K562 (cell line): ENCODE results near the gene SH3BGRL3. TPM values are rescaled to one million over a fixed set of nuclear protein-coding genes. Genes with fewer than 3 reads are reported as not detected.

ENCODE experiments used
- ATAC-seq: fragments of 200-7000 bp; cut with Tn5 transposase; 3 replicates; pipeline ENCODE4 v1.9.1; 2020; ENCODE audit warnings: moderate library complexity
- BruUV-seq: library from RNA; stranded (reverse); fragments of 400-500 nt; replicated peaks from 2 replicates; lab custom pipeline; 2021; lab: Mats Ljungman, UMichigan
- CTCF ChIA-PET: fragments of 300-600 bp; formaldehyde crosslinking; extraction: SDS; loops from one replicate; lab custom pipeline; 2021; ENCODE audit warnings: low intra/inter-chr PET ratio; lab: Yijun Ruan, JAX
- POLR2A ChIA-PET: fragments of 300-600, 350-650 bp; sonication (Branson Sonifier 250); formaldehyde crosslinking; extraction: SDS; loops from one replicate; lab custom pipeline; 2021; ENCODE audit warnings: antibody characterized with exemption, inconsistent platforms; lab: Yijun Ruan, JAX
- DNase-seq, 4 experiments: peaks; one replicate each; pipeline versions ENCODE4 v3.0.0 to v3.0.0-alpha.2; 2011 to 2018; ENCODE audit warnings: low spot score in 3 of 4, mixed read lengths in 3 of 4; ENCODE audit errors: extremely low read depth in 1 of 4
- FAIRE-seq: peaks from 2 replicates; lab custom pipeline; 2011; peaks lifted over from hg19 to GRCh38; lab: Jason Lieb, UNC
- H2AFZ ChIP-seq: 2 replicates; pipeline ENCODE4 v1.6.0; 2011; ENCODE audit warnings: low read depth, low read length, control low read depth, inconsistent platforms
- H3K27ac ChIP-seq: fragments of 200-600 bp; 3 replicates; pipeline ENCODE4 v1.8.0; 2011; ENCODE audit warnings: low read depth, mild to moderate bottlenecking, control low read depth, inconsistent platforms, low read length, moderate library complexity, mixed read lengths; ENCODE audit errors: extremely low read depth
- H3K27me3 ChIP-seq, 2 experiments: fragments of 300-600 bp in 1 of 2; 2 replicates in 1 of 2; 3 replicates in 1 of 2; pipeline versions ENCODE4 v1.6.0 to v1.8.0; 2011; ENCODE audit warnings: inconsistent platforms in 2 of 2, low read length in 2 of 2, mild to moderate bottlenecking in 1 of 2, mixed read lengths in 1 of 2, moderate library complexity in 1 of 2; ENCODE audit not compliant: control insufficient read depth in 2 of 2, insufficient read depth in 2 of 2
- H3K36me3 ChIP-seq: fragments of 300-600 bp; 3 replicates; pipeline ENCODE4 v1.8.0; 2011; ENCODE audit warnings: mild to moderate bottlenecking, low read length, inconsistent platforms; ENCODE audit not compliant: control insufficient read depth, insufficient read depth
- H3K4me1 ChIP-seq, 2 experiments: fragments of 200-600 bp in 1 of 2; replicated peaks in 1 of 2; 2 replicates in 1 of 2; 3 replicates in 1 of 2; pipeline versions ENCODE4 v1.5.1 to v1.8.0; 2011; ENCODE audit warnings: inconsistent platforms in 2 of 2, low read length in 2 of 2, mild to moderate bottlenecking in 1 of 2, mixed read lengths in 1 of 2, moderate library complexity in 1 of 2; ENCODE audit not compliant: control insufficient read depth in 2 of 2, insufficient read depth in 2 of 2
- H3K4me2 ChIP-seq: 2 replicates; pipeline ENCODE4 v1.6.1; 2011; ENCODE audit warnings: low read length, control low read depth, inconsistent platforms, mixed read lengths; ENCODE audit not compliant: insufficient read depth
- H3K4me3 ChIP-seq: fragments of 200-600 bp; sonication (generic), shearing (Covaris generic); 2 replicates; pipeline ENCODE4 v1.5.1; 2016; ENCODE audit warnings: control low read depth, inconsistent platforms
- H3K79me2 ChIP-seq: fragments of 200-600 bp; 3 replicates; pipeline ENCODE4 v1.8.0; 2011; ENCODE audit warnings: low read length, inconsistent platforms; ENCODE audit not compliant: control insufficient read depth, insufficient read depth
- H3K9ac ChIP-seq, 2 experiments: 2 replicates each; pipeline versions ENCODE4 v1.6.0 to v1.6.1; 2011; ENCODE audit warnings: low read depth in 2 of 2, low read length in 2 of 2, control low read depth in 1 of 2, inconsistent platforms in 1 of 2, mild to moderate bottlenecking in 1 of 2, mixed read lengths in 1 of 2; ENCODE audit not compliant: insufficient read depth in 1 of 2
- H3K9me1 ChIP-seq: one replicate; pipeline ENCODE4 v1.6.0; 2011; ENCODE audit warnings: inconsistent platforms, mild to moderate bottlenecking, low read length, moderate library complexity; ENCODE audit not compliant: control insufficient read depth, insufficient read depth
- H3K9me3 ChIP-seq: replicated peaks from 2 replicates; pipeline ENCODE4 v1.5.1; 2011; ENCODE audit warnings: low read depth, low read length, inconsistent platforms; ENCODE audit not compliant: control insufficient read depth, insufficient read depth
- H4K20me1 ChIP-seq: replicated peaks from 2 replicates; pipeline ENCODE4 v1.6.1; 2011; ENCODE audit warnings: low read length, inconsistent platforms, mixed read lengths; ENCODE audit not compliant: control insufficient read depth, insufficient read depth
- CEBPG ChIP-seq, 3 experiments: fragments of 200-800 bp in 1 of 3; sonication (Bioruptor generic) in 1 of 3; sonication (generic) in 1 of 3; formaldehyde crosslinking in 1 of 3; IDR thresholded peaks in 2 of 3; conservative IDR thresholded peaks in 1 of 3; 2 replicates each; pipeline versions ENCODE4 v1.6.1 to v1.8.0; 2016 to 2022; ENCODE audit warnings: missing compliant biosample characterization in 2 of 3, missing genetic modification characterization in 2 of 3, mild to moderate bottlenecking in 1 of 3, missing genetic modification reagents in 1 of 3
- CREB3 ChIP-seq: fragments of 450-650 bp; conservative IDR thresholded peaks from 2 replicates; pipeline ENCODE4 v1.6.1; 2016; ENCODE audit warnings: missing genetic modification characterization, low read depth, mild to moderate bottlenecking, missing compliant biosample characterization, moderate library complexity
- HLTF ChIP-seq: fragments of 450-650 bp; IDR thresholded peaks from 2 replicates; pipeline ENCODE4 v1.6.1; 2016
- JUNB ChIP-seq: fragments of 450-650 bp; formaldehyde crosslinking; conservative IDR thresholded peaks from 2 replicates; pipeline ENCODE4 v1.4.0; 2020; ENCODE audit warnings: mild to moderate bottlenecking
- KAT2B ChIP-seq: IDR thresholded peaks from one replicate; pipeline ENCODE4 v1.6.1; 2012; ENCODE audit warnings: low read depth, mild to moderate bottlenecking, control low read depth, inconsistent platforms, low read length, moderate library complexity
- MAX ChIP-seq: sonication (generic); formaldehyde crosslinking; IDR thresholded peaks from 2 replicates; pipeline ENCODE4 v1.9.0; 2022; ENCODE audit warnings: mild to moderate bottlenecking, missing genetic modification reagents
- NCOA1 ChIP-seq: fragments of 450-650 bp; IDR thresholded peaks from 2 replicates; pipeline ENCODE4 v1.6.1; 2016; ENCODE audit warnings: low read depth
- POLR2AphosphoS5 ChIP-seq: IDR thresholded peaks from 2 replicates; pipeline ENCODE4 v1.6.1; 2011; ENCODE audit warnings: mild to moderate bottlenecking, low read depth, low read length, moderate library complexity; ENCODE audit not compliant: control insufficient read depth, insufficient read depth
- SP2 ChIP-seq: IDR thresholded peaks from 2 replicates; pipeline ENCODE4 v1.6.1; 2011; ENCODE audit warnings: mild to moderate bottlenecking, low read depth, low read length, moderate library complexity; ENCODE audit not compliant: poor library complexity, severe bottlenecking; ENCODE audit errors: extremely low read depth
- TEAD1 ChIP-seq, 2 experiments: fragments of 450-650 bp in 1 of 2; sonication (generic) in 1 of 2; formaldehyde crosslinking; IDR thresholded peaks; 2 replicates each; pipeline versions ENCODE4 v1.4.0 to v1.8.0; 2020 to 2022; ENCODE audit warnings: mild to moderate bottlenecking in 2 of 2, missing genetic modification reagents in 1 of 2
- TSC22D4 ChIP-seq: fragments of 450-650 bp; IDR thresholded peaks from 2 replicates; pipeline ENCODE4 v1.6.1; 2016; ENCODE audit warnings: missing genetic modification characterization, missing biosample characterization, control low read depth
- ZKSCAN1 ChIP-seq: fragments of 150-350 bp; IDR thresholded peaks from 2 replicates; pipeline ENCODE4 v1.6.1; 2016; ENCODE audit warnings: low read depth, low read length
- ZNF395 ChIP-seq: fragments of 200-800 bp; sonication (Bioruptor generic); IDR thresholded peaks from 2 replicates; pipeline ENCODE4 v1.6.1; 2017; ENCODE audit warnings: missing genetic modification characterization, missing compliant biosample characterization
- ZNF830 ChIP-seq: fragments of 250-450 bp; sonication (Bioruptor Pico); IDR thresholded peaks from 2 replicates; pipeline ENCODE4 v1.5.0; 2021; ENCODE audit warnings: mild to moderate bottlenecking
- WGBS: fragments of 100-300 bp; shearing (Covaris generic); methylation state at CpG from one replicate; pipeline ENCODE4 v1.1.6; 2016; ENCODE audit warnings: low coverage, mixed read lengths; ENCODE audit not compliant: insufficient coverage; ENCODE audit errors: missing lambda C conversion rate; 5-methylcytosine and 5-hydroxymethylcytosine counted together
- in situ Hi-C: fragments of 300-500 bp; cut with MboI; formaldehyde crosslinking; loops from 4 replicates; pipeline ENCODE4 v1.15.0; 2018; ENCODE audit warnings: inconsistent platforms, mixed read lengths
- intact Hi-C: fragments of 100-400 bp; cut with micrococcal nuclease; formaldehyde crosslinking; loops from 2 replicates; pipeline ENCODE4 v1.14.2; 2022
- polyA plus RNA-seq, 8 experiments: library from polyadenylated mRNA; depleted of rRNA in 4 of 8; stranded (reverse) in 5 of 8; unstranded in 3 of 8; fragments of >200 nt; fragmentation: Nextera tagmentation in 2 of 8; fragmentation: Illumina TruSeq in 1 of 8; extraction: Ambion mirVana in 2 of 8; extraction: Trizol in 1 of 8; gene quantifications; 2 replicates each; pipeline versions ENCODE4 v1.2.1 to v1.2.3, GENCODE V29; 2011 to 2014; ENCODE audit warnings: inconsistent platforms in 1 of 8, missing spikeins in 1 of 8
- total RNA-seq, 7 experiments: library from RNA; depleted of rRNA in 6 of 7; stranded (reverse); fragments of >200 nt in 6 of 7; fragmentation: Illumina TruSeq in 2 of 7; extraction: Trizol in 2 of 7; gene quantifications; 2 replicates each; pipeline versions ENCODE4 v1.2.1 to v1.2.3, GENCODE V29; 2011 to 2021; ENCODE audit warnings: low replicate concordance in 1 of 7
- TF ChIP-seq, protein P1 (sequence below), 2 experiments: IDR thresholded peaks; 2 replicates each; pipeline ENCODE4 v1.6.1; 2011; ENCODE audit warnings: borderline replicate concordance in 1 of 2, control low read depth in 1 of 2, low read depth in 1 of 2, low read length in 1 of 2, mild to moderate bottlenecking in 1 of 2, mixed read lengths in 1 of 2, moderate library complexity in 1 of 2; ENCODE audit not compliant: insufficient read depth in 1 of 2, insufficient read length in 1 of 2, poor library complexity in 1 of 2, severe bottlenecking in 1 of 2; ENCODE audit errors: extremely low read depth in 1 of 2

Gene SH3BGRL3
- total and polyA plus RNA-seq, 9 of the 15 experiments (the other 6 are each of a cell fraction or from before 2014, with no cell fraction given) = 30.3 to 140 (median 54.2) TPM

- Histone ChIP-seq H2AFZ (no peak overlapping the region), H3K27ac (peak overlapping the region; percentile 10; the same call in 1 of the 3 replicates), H3K27me3 (no peaks in the 10 kb centered on the region), H3K79me2 (peaks cover 6% of the 10 kb centered on the region; the same call in 2 of the 3 replicates), H3K9me3 (no peaks in the 10 kb centered on the region), H4K20me1 (peaks cover 4% of the 10 kb centered on the region; the same call in 1 of the 2 replicates), H3K4me2 (no peak overlapping the region), H3K4me3 (no peak overlapping the region), H3K36me3 (peaks cover 89% of the 10 kb centered on the region), H3K9ac (0 out of 4 replicates have a peak overlapping the region, but pooled peaks of 1 of the 2 experiments have one; percentile 15), H3K9me1 (peaks cover 5% of the 10 kb centered on the region), H3K4me1 (peaks cover 33 to 53% of the 10 kb centered on the region in 2 experiments)
- POLR2A ChIA-PET = interaction anchor here (0.6 to 1.3 kb wide), 11 partner anchors 10 to 649 kb away, joined by 3 to 6 read pairs (median 3); partner anchors contain the start of gene CEP85
- DNase-seq (peak in 1 of 4 experiments; percentile 45), FAIRE-seq (no peak), ATAC-seq (no peak)
- 66% methylated on average over 9 of the region's 11 CpGs for WGBS
- CTCF ChIA-PET = interaction anchor here (0.6 to 3.2 kb wide), 8 partner anchors 10 to 1405 kb away, joined by 3 to 31 read pairs (median 9); no protein-coding TSS in a partner anchor
- intact Hi-C loops = loop anchor here (1.0 kb wide), 3 partner anchors 46 to 116 kb away; partner anchors contain the start of gene CATSPER4
- BruUV-seq = no TSS peak
- in situ Hi-C loops = loop anchor here (5.0 kb wide), 1 partner anchor 117 kb away; no protein-coding TSS in a partner anchor
- TF ChIP-seq HLTF (no peak), CEBPG (CRISPR knock-in tag; IDR thresholded peaks at IDR 0.05) (no peak; the same call in 1 of the 2 replicates), CEBPG (tag; conservative IDR thresholded peaks at IDR 0.05 in 1 of 2, IDR thresholded peaks at IDR 0.05 in 1 of 2) (peak; percentile 71 to 79), ZKSCAN1 (peak; percentile 64; the same call in 1 of the 2 replicates), NCOA1 (no peak), JUNB (CRISPR knock-in tag) (no peak), POLR2AphosphoS5 (0 out of 2 replicates have a peak, but pooled peaks have one; percentile 18), TSC22D4 (no peak), SP2 (no peak), ZNF830 (CRISPR knock-in tag) (no peak), CREB3 (tag) (no peak), MAX (CRISPR knock-in tag) (0 out of 2 replicates have a peak, but pooled peaks have one; percentile 7), TEAD1 (CRISPR knock-in tag; IDR thresholded peaks at IDR 0.05) (no peak), KAT2B (no peak), ZNF395 (CRISPR knock-in tag) (peak; percentile 8; the same call in 1 of the 2 replicates)
- TF ChIP-seq, protein P1, sequence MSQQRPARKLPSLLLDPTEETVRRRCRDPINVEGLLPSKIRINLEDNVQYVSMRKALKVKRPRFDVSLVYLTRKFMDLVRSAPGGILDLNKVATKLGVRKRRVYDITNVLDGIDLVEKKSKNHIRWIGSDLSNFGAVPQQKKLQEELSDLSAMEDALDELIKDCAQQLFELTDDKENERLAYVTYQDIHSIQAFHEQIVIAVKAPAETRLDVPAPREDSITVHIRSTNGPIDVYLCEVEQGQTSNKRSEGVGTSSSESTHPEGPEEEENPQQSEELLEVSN (IDR thresholded peaks at IDR 0.05; ENCODE audit: borderline replicate concordance in 1 of 2, extremely low read depth in 1 of 2, insufficient read depth in 1 of 2, insufficient read length in 1 of 2, low read depth in 1 of 2, low read length in 1 of 2, poor library complexity in 1 of 2, severe bottlenecking in 1 of 2) = no peak
Measured at GRCh38 chr1:26274801-26275425, 5.0 kb upstream of the SH3BGRL3 start.
